Colon (tissue), 2 donors: ENCODE results near the gene IQCE.

Source experiments
- FAIRE-seq: peaks from 2 replicates; lab custom pipeline; 2012; peaks lifted over from hg19 to GRCh38; lab: Jason Lieb, UNC
- donor health status: control.
- donor health status: control.

IQCE gene

GRCh38 chr7:2663121-2663886 is 104.5 kb downstream of the IQCE start:
- no peak for FAIRE-seq

- no peak for FAIRE-seq
These were observed 105.2 kb downstream of the IQCE start for GRCh38 chr7:2663960-2664359.
